GM12864 (cell line): ENCODE data around the gene TMEM245.

ENCODE experiments used
- DNase-seq: peaks from one replicate; pipeline ENCODE4 v3.0.0-alpha.2; 2011; ENCODE audit warnings: low read depth
- H3K4me3 ChIP-seq: 2 replicates; pipeline ENCODE4 v1.5.1; 2011; ENCODE audit warnings: mild to moderate bottlenecking, low read depth, low read length, control low read depth
- CTCF ChIP-seq: IDR thresholded peaks from 2 replicates; pipeline ENCODE4 v1.5.1; 2011; ENCODE audit warnings: low read depth, mild to moderate bottlenecking, moderate library complexity, low read length, control low read depth, inconsistent platforms; ENCODE audit errors: missing control alignments

The TMEM245 gene

GRCh38 chr9:109094268-109094667 lies 25.5 kb downstream of the TMEM245 start:
- H3K4me3 ChIP-seq = no peak overlapping the region
- DNase-seq = no peak
- no peak for TF ChIP-seq CTCF

- H3K4me3 ChIP-seq = no peak overlapping the region
- TF ChIP-seq CTCF = no peak
- DNase-seq = no peak
Measured at GRCh38 chr9:109092587-109092986, 27.2 kb downstream of the TMEM245 start.

- no peak overlapping the region for H3K4me3 ChIP-seq
- no peak for TF ChIP-seq CTCF
Measured at GRCh38 chr9:109092051-109092580, 27.6 kb downstream of the TMEM245 start.

GRCh38 chr9:109088221-109088620 lies 31.5 kb downstream of the TMEM245 start:
- no peak for TF ChIP-seq CTCF
- no peak for DNase-seq
- H3K4me3 ChIP-seq = no peak overlapping the region

More at GRCh38 chr9:109092051-109092580, 27.6 kb downstream of the TMEM245 start:
- DNase-seq = no peak

GRCh38 chr9:109087795-109088194 lies 32.0 kb downstream of the TMEM245 start:
- DNase-seq = no peak
- no peak for TF ChIP-seq CTCF
- no peak overlapping the region for H3K4me3 ChIP-seq

- TF ChIP-seq CTCF = no peak
- H3K4me3 ChIP-seq = no peak overlapping the region
Measured at GRCh38 chr9:109086221-109086620, 33.5 kb downstream of the TMEM245 start.

GRCh38 chr9:109085510-109085909 lies 34.2 kb downstream of the TMEM245 start:
- DNase-seq = no peak
- no peak overlapping the region for H3K4me3 ChIP-seq
- TF ChIP-seq CTCF = no peak

More at GRCh38 chr9:109086221-109086620, 33.5 kb downstream of the TMEM245 start:
- DNase-seq = no peak
